ENCODE data around the gene DDX54.

Gene DDX54, protein sequence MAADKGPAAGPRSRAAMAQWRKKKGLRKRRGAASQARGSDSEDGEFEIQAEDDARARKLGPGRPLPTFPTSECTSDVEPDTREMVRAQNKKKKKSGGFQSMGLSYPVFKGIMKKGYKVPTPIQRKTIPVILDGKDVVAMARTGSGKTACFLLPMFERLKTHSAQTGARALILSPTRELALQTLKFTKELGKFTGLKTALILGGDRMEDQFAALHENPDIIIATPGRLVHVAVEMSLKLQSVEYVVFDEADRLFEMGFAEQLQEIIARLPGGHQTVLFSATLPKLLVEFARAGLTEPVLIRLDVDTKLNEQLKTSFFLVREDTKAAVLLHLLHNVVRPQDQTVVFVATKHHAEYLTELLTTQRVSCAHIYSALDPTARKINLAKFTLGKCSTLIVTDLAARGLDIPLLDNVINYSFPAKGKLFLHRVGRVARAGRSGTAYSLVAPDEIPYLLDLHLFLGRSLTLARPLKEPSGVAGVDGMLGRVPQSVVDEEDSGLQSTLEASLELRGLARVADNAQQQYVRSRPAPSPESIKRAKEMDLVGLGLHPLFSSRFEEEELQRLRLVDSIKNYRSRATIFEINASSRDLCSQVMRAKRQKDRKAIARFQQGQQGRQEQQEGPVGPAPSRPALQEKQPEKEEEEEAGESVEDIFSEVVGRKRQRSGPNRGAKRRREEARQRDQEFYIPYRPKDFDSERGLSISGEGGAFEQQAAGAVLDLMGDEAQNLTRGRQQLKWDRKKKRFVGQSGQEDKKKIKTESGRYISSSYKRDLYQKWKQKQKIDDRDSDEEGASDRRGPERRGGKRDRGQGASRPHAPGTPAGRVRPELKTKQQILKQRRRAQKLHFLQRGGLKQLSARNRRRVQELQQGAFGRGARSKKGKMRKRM

GRCh38 chr12:113185180-113186032 is at the start of gene DDX54, which contains the start of gene RITA1:
DDX54 (minus strand) TSS chr12:113185478; CDS start chr12:113185451, 27 bp downstream.
RITA1 (plus strand) TSS chr12:113185721; CDS start chr12:113186747, 1,026 bp downstream.
- H3K27me3 ChIP-seq (ENCODE audit: insufficient read depth, low read length) = no peaks in the 10 kb centered on the region
- H3K36me3 ChIP-seq (ENCODE audit: insufficient read depth, low read length) = 0 out of 2 replicates have a peak, but pooled peaks cover 4% of the 10 kb centered on the region
- H3K27ac ChIP-seq (ENCODE audit: low read depth, low read length) = peak within 1 kb of the TSS; percentile 89
- H2AFZ ChIP-seq (ENCODE audit: low read length, unreplicated experiment) = peak within 1 kb of the TSS; percentile 80
- peaks cover 45% of the 10 kb centered on the region for H3K79me2 ChIP-seq (ENCODE audit: control insufficient read depth, insufficient read depth, low read length, unreplicated experiment)
- H3K4me3 ChIP-seq (ENCODE audit: low read depth, low read length) = peak within 1 kb of the TSS; percentile 90
- peaks cover 19% of the 10 kb centered on the region for H3K4me1 ChIP-seq (ENCODE audit: control insufficient read depth, insufficient read depth, low read length, unreplicated experiment)

- Histone ChIP-seq H3K4me3 (ENCODE audit: low read depth, low read length) (no peak overlapping the region), H3K27ac (ENCODE audit: low read depth, low read length) (no peak overlapping the region), H3K27me3 (ENCODE audit: insufficient read depth, low read length) (no peaks in the 10 kb centered on the region), H2AFZ (ENCODE audit: low read length, unreplicated experiment) (no peak overlapping the region), H3K36me3 (ENCODE audit: insufficient read depth, low read length) (peaks cover 19% of the 10 kb centered on the region; the same call in 1 of the 2 replicates), H3K4me1 (ENCODE audit: control insufficient read depth, insufficient read depth, low read length, unreplicated experiment) (peaks cover 22% of the 10 kb centered on the region), H3K79me2 (ENCODE audit: control insufficient read depth, insufficient read depth, low read length, unreplicated experiment) (no peaks in the 10 kb centered on the region)
Observed at GRCh38 chr12:113234483-113234882, 49.2 kb upstream of the DDX54 start.

DNA sequence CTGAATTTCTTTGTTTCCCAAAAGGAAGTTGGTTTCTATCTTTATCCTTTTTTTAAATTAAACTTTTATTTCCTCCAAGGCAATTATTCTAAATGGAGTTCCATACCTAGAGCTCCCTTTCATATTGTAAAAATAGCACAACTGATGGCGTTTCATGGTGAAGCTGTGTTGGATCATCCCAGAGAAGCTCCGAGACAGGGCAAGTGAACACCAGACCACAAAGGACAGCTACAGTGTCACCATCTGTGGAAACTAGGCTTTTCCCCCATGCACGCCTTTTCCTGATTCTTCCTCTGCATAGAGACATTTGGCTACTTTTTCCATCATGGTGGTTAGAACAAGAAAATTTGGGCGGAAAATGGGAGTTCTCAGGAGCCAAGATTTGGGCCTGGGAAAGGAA is 48.7 kb upstream of the DDX54 start:
- peaks cover 17% of the 10 kb centered on the region for H3K4me1 ChIP-seq (ENCODE audit: control insufficient read depth, insufficient read depth, low read length, unreplicated experiment)
- H3K79me2 ChIP-seq (ENCODE audit: control insufficient read depth, insufficient read depth, low read length, unreplicated experiment) = no peaks in the 10 kb centered on the region

GRCh38 chr12:113232840-113233585 is 47.7 kb upstream of the DDX54 start:
- Histone ChIP-seq H3K79me2 (ENCODE audit: control insufficient read depth, insufficient read depth, low read length, unreplicated experiment) (no peaks in the 10 kb centered on the region), H3K36me3 (ENCODE audit: insufficient read depth, low read length) (peaks cover 19% of the 10 kb centered on the region; the same call in 1 of the 2 replicates), H3K4me1 (ENCODE audit: control insufficient read depth, insufficient read depth, low read length, unreplicated experiment) (peaks cover 15% of the 10 kb centered on the region), H3K27ac (ENCODE audit: low read depth, low read length) (no peak overlapping the region), H3K27me3 (ENCODE audit: insufficient read depth, low read length) (no peaks in the 10 kb centered on the region), H2AFZ (ENCODE audit: low read length, unreplicated experiment) (no peak overlapping the region), H3K4me3 (ENCODE audit: low read depth, low read length) (no peak overlapping the region)

More for the DNA sequence above, 48.7 kb upstream of the DDX54 start:
- no peak overlapping the region for H2AFZ ChIP-seq (ENCODE audit: low read length, unreplicated experiment)
- H3K27ac ChIP-seq (ENCODE audit: low read depth, low read length) = no peak overlapping the region
- H3K4me3 ChIP-seq (ENCODE audit: low read depth, low read length) = no peak overlapping the region
- H3K27me3 ChIP-seq (ENCODE audit: insufficient read depth, low read length) = no peaks in the 10 kb centered on the region
- peaks cover 19% of the 10 kb centered on the region; the same call in 1 of the 2 replicates for H3K36me3 ChIP-seq (ENCODE audit: insufficient read depth, low read length)

DNA sequence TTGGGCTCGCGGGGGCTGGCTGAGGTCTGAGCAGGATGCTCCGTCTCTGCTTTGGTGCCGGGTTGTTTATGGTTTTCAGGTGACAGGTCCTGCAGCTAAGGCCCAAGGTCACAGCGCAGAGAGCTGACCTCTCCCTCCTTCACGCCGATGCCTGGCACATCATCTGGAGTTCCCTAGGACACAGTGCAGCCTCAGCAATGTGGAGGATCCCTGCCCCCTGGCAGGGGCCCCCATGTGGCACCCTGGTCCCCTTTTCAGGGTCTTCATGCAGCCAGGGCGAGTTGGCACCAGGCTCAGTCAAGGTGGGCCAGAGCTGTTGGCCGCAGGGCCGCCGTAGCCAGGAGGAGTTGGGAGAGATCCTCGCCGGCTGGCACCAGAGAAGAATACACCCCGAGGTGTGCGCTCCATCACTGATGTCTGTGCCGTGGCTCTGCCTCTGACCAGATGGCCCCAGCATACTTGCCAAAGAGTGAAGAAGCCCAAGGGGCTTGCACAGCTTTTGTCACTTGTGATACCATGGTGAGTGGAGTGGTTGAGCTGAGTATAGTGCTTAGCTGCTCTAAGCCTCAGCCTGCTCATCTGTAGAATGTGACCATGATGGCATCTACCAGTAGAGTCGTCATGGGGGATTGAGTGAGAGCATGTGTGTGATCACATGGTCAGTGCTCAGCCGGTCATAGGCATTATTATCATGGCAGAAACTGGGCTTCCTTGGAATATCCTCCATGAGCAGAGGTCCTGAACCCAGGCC is 47.0 kb upstream of the DDX54 start:
- Histone ChIP-seq H2AFZ (ENCODE audit: low read length, unreplicated experiment) (no peak overlapping the region), H3K27ac (ENCODE audit: low read depth, low read length) (peak overlapping the region; percentile 36; the same call in 1 of the 2 replicates), H3K4me3 (ENCODE audit: low read depth, low read length) (no peak overlapping the region), H3K36me3 (ENCODE audit: insufficient read depth, low read length) (peaks cover 21% of the 10 kb centered on the region; the same call in 1 of the 2 replicates), H3K27me3 (ENCODE audit: insufficient read depth, low read length) (no peaks in the 10 kb centered on the region), H3K4me1 (ENCODE audit: control insufficient read depth, insufficient read depth, low read length, unreplicated experiment) (peaks cover 15% of the 10 kb centered on the region), H3K79me2 (ENCODE audit: control insufficient read depth, insufficient read depth, low read length, unreplicated experiment) (no peaks in the 10 kb centered on the region)

GRCh38 chr12:113231235-113232088 is 46.2 kb upstream of the DDX54 start:
- Histone ChIP-seq H3K36me3 (ENCODE audit: insufficient read depth, low read length) (peaks cover 21% of the 10 kb centered on the region; the same call in 1 of the 2 replicates), H3K27ac (ENCODE audit: low read depth, low read length) (peak overlapping the region; percentile 36), H3K27me3 (ENCODE audit: insufficient read depth, low read length) (no peaks in the 10 kb centered on the region), H2AFZ (ENCODE audit: low read length, unreplicated experiment) (no peak overlapping the region), H3K4me3 (ENCODE audit: low read depth, low read length) (no peak overlapping the region), H3K4me1 (ENCODE audit: control insufficient read depth, insufficient read depth, low read length, unreplicated experiment) (peaks cover 15% of the 10 kb centered on the region), H3K79me2 (ENCODE audit: control insufficient read depth, insufficient read depth, low read length, unreplicated experiment) (no peaks in the 10 kb centered on the region)

- no peaks in the 10 kb centered on the region for H3K79me2 ChIP-seq (ENCODE audit: control insufficient read depth, insufficient read depth, low read length, unreplicated experiment)
- H2AFZ ChIP-seq (ENCODE audit: low read length, unreplicated experiment) = no peak overlapping the region
- H3K27me3 ChIP-seq (ENCODE audit: insufficient read depth, low read length) = no peaks in the 10 kb centered on the region
- H3K36me3 ChIP-seq (ENCODE audit: insufficient read depth, low read length) = peaks cover 21% of the 10 kb centered on the region; the same call in 1 of the 2 replicates
- H3K4me1 ChIP-seq (ENCODE audit: control insufficient read depth, insufficient read depth, low read length, unreplicated experiment) = peaks cover 15% of the 10 kb centered on the region
- peak overlapping the region; percentile 36; the same call in 1 of the 2 replicates for H3K27ac ChIP-seq (ENCODE audit: low read depth, low read length)
- no peak overlapping the region for H3K4me3 ChIP-seq (ENCODE audit: low read depth, low read length)
Observed at GRCh38 chr12:113230315-113231234, 45.3 kb upstream of the DDX54 start.
